DOHH2 (cell line): ENCODE measurements around the gene FIZ1.

Experiments
- CTCF ChIP-seq: fragments of 200-600 bp; sonication (generic); IDR thresholded peaks from one replicate; pipeline ENCODE4 v1.5.1; 2014; ENCODE audit warnings: antibody characterized with exemption, mild to moderate bottlenecking, low read depth, low read length; ENCODE audit not compliant: poor library complexity, severe bottlenecking
- EZH2phosphoT487 ChIP-seq: fragments of 200-600 bp; sonication (generic); IDR thresholded peaks from 2 replicates; pipeline ENCODE4 v1.6.1; 2017; ENCODE audit warnings: borderline replicate concordance, mild to moderate bottlenecking, antibody characterized with exemption, low read length, moderate library complexity, mixed read lengths

DNA sequence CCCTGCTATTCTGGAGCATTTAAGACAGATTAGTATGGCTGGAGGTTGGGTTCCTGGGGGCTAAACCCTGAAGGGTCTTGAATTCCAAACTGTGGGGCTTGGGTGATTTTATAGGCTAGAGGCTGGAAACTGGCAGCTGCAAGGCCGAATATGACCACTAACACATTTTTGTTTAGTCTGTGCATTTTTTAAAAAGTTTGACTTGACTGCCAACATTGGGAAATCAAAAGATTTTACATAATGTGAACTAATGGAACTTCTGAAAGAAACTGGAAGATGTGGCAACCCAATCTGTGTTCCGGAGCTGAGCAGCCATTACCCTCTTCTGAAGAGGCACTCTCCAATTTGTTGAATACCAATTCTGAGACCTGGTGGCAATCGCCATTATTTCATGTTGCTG lies 20.0 kb upstream of the FIZ1 start:
- TF ChIP-seq CTCF (no peak), EZH2phosphoT487 (no peak)
